Mesothelial cell of epicardium (in vitro differentiated cells): ENCODE data around the gene MYL12A. TPM values are rescaled to one million over a fixed set of nuclear protein-coding genes. Genes with fewer than 3 reads are reported as not detected.

ENCODE experiments used
- DNase-seq, 2 experiments: peaks; one replicate each; pipeline ENCODE4 v3.0.0; 2021; ENCODE audit warnings: low spot score in 2 of 2; ENCODE audit not compliant: unreplicated experiment in 2 of 2
- H3K27ac Mint-ChIP-seq: 2 replicates; pipeline ENCODE4 v1.8.0; 2021; ENCODE audit warnings: mixed read lengths
- H3K27me3 Mint-ChIP-seq: 2 replicates; pipeline ENCODE4 v1.8.0; 2021; ENCODE audit warnings: low read depth, mixed read lengths
- H3K36me3 Mint-ChIP-seq: 2 replicates; pipeline ENCODE4 v1.8.0; 2021; ENCODE audit warnings: mixed read lengths
- H3K4me1 Mint-ChIP-seq: 2 replicates; pipeline ENCODE4 v1.8.0; 2021; ENCODE audit warnings: mixed read lengths
- H3K4me3 Mint-ChIP-seq: 2 replicates; pipeline ENCODE4 v1.8.0; 2021; ENCODE audit warnings: mild to moderate bottlenecking, moderate library complexity, mixed read lengths
- H3K9me3 Mint-ChIP-seq: 2 replicates; pipeline ENCODE4 v1.8.0; 2021; ENCODE audit warnings: mixed read lengths
- CTCF ChIP-seq: fragments of 200-600 bp; sonication (generic); IDR thresholded peaks from one replicate; pipeline ENCODE4 v1.5.0; 2021; ENCODE audit warnings: antibody characterized with exemption; ENCODE audit not compliant: unreplicated experiment
- total RNA-seq: library from RNA; stranded (reverse); gene quantifications from 3 replicates; pipeline ENCODE4 v1.2.1, GENCODE V29; 2021

The MYL12A gene
- total RNA-seq, 1 donor from 2014 or later, result 220 TPM

DNA sequence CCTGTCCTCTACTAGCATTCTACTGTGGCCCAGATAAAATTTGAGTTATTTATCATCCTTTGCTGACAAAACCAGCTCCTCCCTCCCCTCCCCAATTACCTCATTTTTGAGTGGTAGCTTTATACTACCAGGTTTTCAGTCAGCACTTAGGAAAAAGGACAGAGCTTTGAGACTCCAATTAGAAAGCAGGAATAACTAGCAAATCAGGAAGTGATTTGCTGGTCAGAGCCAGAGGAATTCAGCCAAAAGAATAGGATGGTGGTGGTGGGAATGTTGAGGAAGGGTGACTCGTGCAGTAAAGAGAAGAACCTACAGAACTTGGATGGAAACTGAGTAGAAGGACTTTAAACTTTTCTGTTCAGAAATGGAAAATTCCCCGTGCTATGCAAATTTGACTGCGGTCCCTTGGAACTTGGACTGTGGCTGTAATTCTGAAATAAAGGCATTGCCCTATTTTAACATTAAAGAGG lies 18.0 kb downstream of the MYL12A start:
- Mint-ChIP-seq H3K27me3 (no peaks in the 10 kb centered on the region), H3K4me3 (no peak overlapping the region)

GRCh38 chr18:3266062-3266608 lies 18.5 kb downstream of the MYL12A start:
- no peak for TF ChIP-seq CTCF
- H3K4me1 Mint-ChIP-seq, result peaks cover 46% of the 10 kb centered on the region
- no peaks in the 10 kb centered on the region for H3K36me3 Mint-ChIP-seq
- peak overlapping the region; percentile 10 for H3K27ac Mint-ChIP-seq
- no peak for DNase-seq
- no peak overlapping the region for H3K4me3 Mint-ChIP-seq
- no peaks in the 10 kb centered on the region for H3K9me3 Mint-ChIP-seq
- no peaks in the 10 kb centered on the region for H3K27me3 Mint-ChIP-seq

More for the DNA sequence above, 18.0 kb downstream of the MYL12A start:
- no peak for TF ChIP-seq CTCF
- DNase-seq, result no peak
- H3K9me3 Mint-ChIP-seq, result no peaks in the 10 kb centered on the region
- H3K4me1 Mint-ChIP-seq, result peaks cover 51% of the 10 kb centered on the region
- H3K36me3 Mint-ChIP-seq, result no peaks in the 10 kb centered on the region
- H3K27ac Mint-ChIP-seq, result peak overlapping the region; percentile 16

- no peak for DNase-seq
- Mint-ChIP-seq H3K4me3 (no peak overlapping the region), H3K27ac (no peak overlapping the region), H3K4me1 (peaks cover 38% of the 10 kb centered on the region), H3K36me3 (peaks cover 5% of the 10 kb centered on the region), H3K9me3 (no peaks in the 10 kb centered on the region), H3K27me3 (no peaks in the 10 kb centered on the region)
- no peak for TF ChIP-seq CTCF
These were observed 20.7 kb downstream of the MYL12A start for GRCh38 chr18:3268306-3268705.

DNA sequence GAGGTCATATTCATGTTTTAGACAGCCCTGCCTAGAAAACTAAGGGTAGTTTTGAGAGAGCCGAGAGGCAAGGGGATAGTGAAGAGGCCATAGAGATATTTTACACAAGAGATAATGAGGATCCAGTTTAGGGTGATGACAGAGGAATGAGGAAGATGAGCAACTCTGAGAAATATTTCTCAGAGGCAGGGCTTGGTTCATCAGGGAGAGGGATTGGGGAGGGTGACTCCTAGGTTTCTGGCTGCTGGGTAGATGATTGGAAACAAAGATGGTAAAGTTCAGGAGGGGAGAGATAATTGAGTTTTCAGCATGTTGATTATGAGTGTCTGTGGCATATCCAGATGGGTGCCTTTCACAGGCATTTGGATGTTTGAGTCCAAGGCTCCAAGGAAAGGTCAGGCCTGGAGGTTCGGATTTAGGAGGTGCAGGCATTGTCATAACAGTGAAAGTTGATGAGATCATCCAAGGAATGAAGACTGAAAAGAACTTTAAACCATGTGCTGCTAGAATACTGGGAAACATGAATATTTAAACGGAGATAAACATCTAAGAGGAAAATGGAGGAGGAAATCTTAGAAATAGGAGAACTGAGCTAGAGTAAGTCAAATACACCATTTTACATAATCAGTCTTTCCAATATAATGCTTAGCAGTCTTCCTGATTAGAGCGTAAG lies 21.8 kb downstream of the MYL12A start:
- no peak for DNase-seq
- H3K27me3 Mint-ChIP-seq, result no peaks in the 10 kb centered on the region
- H3K27ac Mint-ChIP-seq, result peak overlapping the region; percentile 22
- H3K36me3 Mint-ChIP-seq, result peaks cover 12% of the 10 kb centered on the region
- H3K9me3 Mint-ChIP-seq, result no peaks in the 10 kb centered on the region
- H3K4me3 Mint-ChIP-seq, result no peak overlapping the region
- TF ChIP-seq CTCF, result no peak
- peaks cover 31% of the 10 kb centered on the region for H3K4me1 Mint-ChIP-seq

DNA sequence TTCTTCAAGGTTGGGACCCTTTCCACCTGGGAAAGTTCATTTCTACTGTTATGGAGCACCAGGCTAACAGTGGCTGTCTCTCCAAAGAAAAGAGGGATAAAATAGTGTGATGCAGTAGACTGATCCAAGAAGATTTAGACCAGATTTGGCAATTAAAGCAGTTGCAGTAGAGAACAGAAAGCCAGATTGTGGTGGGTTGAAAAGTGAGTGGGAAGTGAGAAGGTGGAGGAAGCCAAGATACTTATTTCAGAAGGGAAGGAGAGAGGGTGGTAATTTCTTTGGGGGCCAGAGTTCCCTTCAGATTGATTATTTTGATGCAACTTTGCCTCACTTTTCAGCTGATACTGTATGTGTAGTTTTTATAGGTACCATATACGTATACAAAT lies 22.3 kb downstream of the MYL12A start:
- H3K27me3 Mint-ChIP-seq, result no peaks in the 10 kb centered on the region
- H3K36me3 Mint-ChIP-seq, result peaks cover 15% of the 10 kb centered on the region
- no peak overlapping the region for H3K4me3 Mint-ChIP-seq
- TF ChIP-seq CTCF, result no peak
- no peak for DNase-seq
- H3K4me1 Mint-ChIP-seq, result peaks cover 26% of the 10 kb centered on the region
- no peaks in the 10 kb centered on the region for H3K9me3 Mint-ChIP-seq
- peak overlapping the region; percentile 9 for H3K27ac Mint-ChIP-seq
